GM12892 (cell line): ENCODE data around the gene THOP1.

Experiments
- POLR2AphosphoS5 ChIP-seq: IDR thresholded peaks from 2 replicates; pipeline ENCODE4 v1.6.1; 2011; ENCODE audit warnings: low read depth, low read length, control low read depth
- TAF1 ChIP-seq: IDR thresholded peaks from 2 replicates; pipeline ENCODE4 v1.6.1; 2011; ENCODE audit warnings: low read depth, mild to moderate bottlenecking, control low read depth, low read length, borderline replicate concordance

DNA sequence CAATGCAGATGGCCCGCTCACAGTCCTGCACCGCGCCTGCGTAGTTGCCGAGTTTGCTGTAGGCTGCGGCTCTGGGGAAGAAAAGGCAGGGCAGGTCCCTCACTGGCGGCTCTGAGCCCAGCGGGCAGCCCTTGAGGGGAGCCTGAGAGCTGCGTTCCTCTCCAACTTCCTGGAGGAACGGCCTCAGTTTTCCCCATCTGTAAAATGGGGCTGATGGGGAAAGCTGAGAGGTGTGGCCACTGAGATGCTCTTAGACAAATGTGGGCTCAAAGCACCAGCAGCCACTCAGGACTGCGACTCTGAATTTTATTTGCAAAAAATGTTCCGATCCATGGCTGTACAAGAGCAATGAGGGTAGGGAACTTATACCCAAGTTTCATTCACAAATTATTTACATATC, 21.6 kb upstream of the THOP1 start:
- no peak for TF ChIP-seq POLR2AphosphoS5
- no peak for TF ChIP-seq TAF1
